Nephron (organoid): ENCODE results near the gene PLS1.
"Not testable (repeated sequence)": the region's sequence is repeated elsewhere in the genome, so short reads cannot be mapped to it uniquely, and the experiment has no call there.

Experiments
- H3K27ac Mint-ChIP-seq, 3 experiments: 2 replicates each; pipeline ENCODE4 v1.8.0; 2020; ENCODE audit warnings: mixed read lengths in 3 of 3, mild to moderate bottlenecking in 2 of 3, moderate library complexity in 1 of 3
- H3K27me3 Mint-ChIP-seq: 2 replicates; pipeline ENCODE4 v1.8.0; 2021; ENCODE audit warnings: low read depth, mild to moderate bottlenecking, moderate library complexity, mixed read lengths
- H3K36me3 Mint-ChIP-seq: 2 replicates; pipeline ENCODE4 v1.8.0; 2020; ENCODE audit warnings: low read depth, mixed read lengths
- H3K4me1 Mint-ChIP-seq: 2 replicates; pipeline ENCODE4 v1.8.0; 2020; ENCODE audit warnings: mixed read lengths
- H3K4me3 Mint-ChIP-seq, 3 experiments: 2 replicates each; pipeline ENCODE4 v1.8.0; 2020; ENCODE audit warnings: mild to moderate bottlenecking in 3 of 3, mixed read lengths in 3 of 3, moderate library complexity in 2 of 3
- H3K9me3 Mint-ChIP-seq: 2 replicates; pipeline ENCODE4 v1.8.0; 2020; ENCODE audit warnings: mixed read lengths
- CTCF ChIP-seq, 3 experiments: fragments of 200-600 bp; sonication (generic); IDR thresholded peaks; one replicate each; pipeline ENCODE4 v1.5.0; 2021; ENCODE audit warnings: antibody characterized with exemption in 3 of 3; ENCODE audit not compliant: unreplicated experiment in 3 of 3

PLS1 gene

GRCh38 chr3:142734834-142735233 lies 138.6 kb downstream of the PLS1 start:
- no peaks in the 10 kb centered on the region for H3K9me3 Mint-ChIP-seq
- H3K36me3 Mint-ChIP-seq, result no peaks in the 10 kb centered on the region
- H3K27ac Mint-ChIP-seq, result no peak overlapping the region
- H3K27me3 Mint-ChIP-seq, result no peaks in the 10 kb centered on the region
- H3K4me1 Mint-ChIP-seq, result no peaks in the 10 kb centered on the region
- no peak overlapping the region for H3K4me3 Mint-ChIP-seq
- no peak for TF ChIP-seq CTCF (IDR thresholded peaks at IDR 0.05; ENCODE audit: unreplicated experiment in 3 of 3)

GRCh38 chr3:142735462-142735861 lies 139.3 kb downstream of the PLS1 start:
- H3K4me1 Mint-ChIP-seq, result no peaks in the 10 kb centered on the region
- no peak overlapping the region for H3K4me3 Mint-ChIP-seq
- TF ChIP-seq CTCF (IDR thresholded peaks at IDR 0.05; ENCODE audit: unreplicated experiment in 3 of 3), result no peak
- no peaks in the 10 kb centered on the region for H3K9me3 Mint-ChIP-seq
- H3K36me3 Mint-ChIP-seq, result no peaks in the 10 kb centered on the region
- no peaks in the 10 kb centered on the region for H3K27me3 Mint-ChIP-seq
- no peak overlapping the region for H3K27ac Mint-ChIP-seq

- TF ChIP-seq CTCF (IDR thresholded peaks at IDR 0.05; ENCODE audit: unreplicated experiment in 3 of 3), result no peak
- Mint-ChIP-seq H3K27me3 (no peaks in the 10 kb centered on the region), H3K36me3 (no peaks in the 10 kb centered on the region), H3K4me3 (no peak overlapping the region), H3K9me3 (no peaks in the 10 kb centered on the region), H3K27ac (no peak overlapping the region), H3K4me1 (no peaks in the 10 kb centered on the region)
Measured at GRCh38 chr3:142738396-142738795, 142.2 kb downstream of the PLS1 start.

GRCh38 chr3:142746646-142747045 lies 150.5 kb downstream of the PLS1 start:
- Mint-ChIP-seq H3K36me3 (peaks cover 27% of the 10 kb centered on the region), H3K4me3 (no peak overlapping the region), H3K4me1 (no peaks in the 10 kb centered on the region), H3K27ac (no peak overlapping the region), H3K27me3 (no peaks in the 10 kb centered on the region), H3K9me3 (peaks cover 6% of the 10 kb centered on the region)
- TF ChIP-seq CTCF (IDR thresholded peaks at IDR 0.05; ENCODE audit: unreplicated experiment in 3 of 3), result no peak

- not testable (repeated sequence) for H3K27me3 Mint-ChIP-seq, H3K27ac Mint-ChIP-seq, H3K9me3 Mint-ChIP-seq, H3K4me1 Mint-ChIP-seq, H3K4me3 Mint-ChIP-seq
- H3K36me3 Mint-ChIP-seq, result peaks cover 33% of the 10 kb centered on the region
Measured at GRCh38 chr3:142750531-142750930, 154.3 kb downstream of the PLS1 start.

GRCh38 chr3:142752605-142753004 lies 156.4 kb downstream of the PLS1 start:
- not testable (repeated sequence) for H3K4me3 Mint-ChIP-seq, H3K4me1 Mint-ChIP-seq, H3K27me3 Mint-ChIP-seq, H3K9me3 Mint-ChIP-seq
- Mint-ChIP-seq H3K36me3 (peaks cover 47% of the 10 kb centered on the region), H3K27ac (peak overlapping the region in 1 of 3 experiments; percentile 24)

- peaks cover 47% of the 10 kb centered on the region for H3K36me3 Mint-ChIP-seq
- no peak for TF ChIP-seq CTCF (IDR thresholded peaks at IDR 0.05; ENCODE audit: unreplicated experiment in 3 of 3)
- H3K9me3 Mint-ChIP-seq, result peaks cover 10% of the 10 kb centered on the region
- no peak overlapping the region for H3K4me3 Mint-ChIP-seq
- no peaks in the 10 kb centered on the region for H3K27me3 Mint-ChIP-seq
- no peaks in the 10 kb centered on the region for H3K4me1 Mint-ChIP-seq
- no peak overlapping the region for H3K27ac Mint-ChIP-seq
Measured at GRCh38 chr3:142754494-142754893, 158.3 kb downstream of the PLS1 start.
